T-helper 2 cell (primary cell): ENCODE data around the gene MMP24OS.
"Not testable (repeated sequence)": the region's sequence is repeated elsewhere in the genome, so short reads cannot be mapped to it uniquely, and the experiment has no call there.

Experiments
- DNase-seq, 5 experiments: peaks; one replicate each; pipeline versions ENCODE4 v3.0.0 to v3.0.0-alpha.2; 2012 to 2022
- total RNA-seq, 2 donors: gene quantifications; one replicate each; lab custom pipeline; 2026; lab: John Stamatoyannopoulos, UW

MMP24OS gene
- total RNA-seq = 16.8 to 23.7 reads per million in 2 donors

- peak; percentile 73 to 97 (median 86) for DNase-seq
These were observed at the start of gene MMP24OS for GRCh38 chr20:35277531-35278395. Gene MMP24OS, minus strand, starts transcription at chr20:35278122. Its CDS starts 193 bp downstream, at chr20:35277929.

DNA sequence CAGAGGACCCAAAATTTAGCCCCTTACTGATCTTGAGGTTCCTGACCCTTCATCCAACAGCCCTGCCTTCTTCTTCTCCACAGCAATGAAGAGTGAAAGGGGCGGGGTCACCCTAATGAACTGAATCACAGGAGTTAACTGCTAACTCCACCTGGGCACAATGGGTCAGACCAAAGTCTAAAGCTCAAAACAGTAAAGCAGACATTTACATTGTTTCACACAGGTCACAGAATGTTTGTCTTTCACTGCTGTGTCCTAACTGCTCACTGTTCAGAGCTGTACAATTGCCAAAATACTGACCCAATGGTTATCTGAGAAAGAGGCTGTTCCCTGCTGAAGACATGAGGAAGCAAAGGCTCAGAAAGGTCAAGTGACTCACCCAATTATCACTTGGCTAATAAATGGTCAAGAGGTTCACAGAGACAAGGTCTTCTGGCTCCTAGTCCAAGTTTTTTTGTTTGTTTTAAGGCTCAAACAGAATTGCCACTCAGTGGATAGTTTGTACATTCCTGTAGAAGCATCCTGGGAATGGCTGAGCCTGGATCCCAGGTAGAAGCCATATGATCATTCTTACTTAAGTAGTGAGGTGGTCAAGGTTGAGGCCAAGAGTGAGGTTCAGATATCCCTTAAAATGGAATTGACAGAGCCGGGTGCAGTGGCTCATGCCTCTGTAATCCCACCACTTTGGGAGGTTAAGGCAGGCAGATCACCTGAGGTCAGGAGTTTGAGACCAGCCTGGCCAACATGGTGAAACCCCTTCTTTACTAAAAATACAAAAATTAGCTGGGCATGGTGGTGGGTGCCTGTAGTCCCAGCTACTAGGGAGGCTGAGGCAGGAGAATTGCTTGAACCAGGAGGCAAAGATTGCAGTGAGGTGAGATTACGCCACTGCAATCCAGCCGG lies 49.4 kb upstream of the MMP24OS start:
- no peak for DNase-seq

DNA sequence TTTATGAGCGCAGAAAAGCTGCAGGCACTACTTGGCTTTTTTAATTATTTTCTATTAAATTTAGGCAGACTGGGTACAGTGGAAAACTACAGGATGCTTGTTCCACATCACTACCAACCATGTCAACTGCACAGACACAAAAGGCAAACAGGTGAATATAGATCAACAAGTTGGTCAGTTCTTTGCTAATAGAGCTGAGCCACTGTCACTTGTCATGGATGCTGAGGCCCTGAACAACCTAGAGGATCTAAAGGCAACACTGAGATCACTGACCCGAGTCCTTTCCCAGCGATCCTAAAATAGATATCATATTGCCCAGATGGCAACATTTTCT lies 48.8 kb upstream of the MMP24OS start:
- DNase-seq = no peak

GRCh38 chr20:35326021-35326739 lies 48.3 kb upstream of the MMP24OS start:
- DNase-seq = no peak

DNA sequence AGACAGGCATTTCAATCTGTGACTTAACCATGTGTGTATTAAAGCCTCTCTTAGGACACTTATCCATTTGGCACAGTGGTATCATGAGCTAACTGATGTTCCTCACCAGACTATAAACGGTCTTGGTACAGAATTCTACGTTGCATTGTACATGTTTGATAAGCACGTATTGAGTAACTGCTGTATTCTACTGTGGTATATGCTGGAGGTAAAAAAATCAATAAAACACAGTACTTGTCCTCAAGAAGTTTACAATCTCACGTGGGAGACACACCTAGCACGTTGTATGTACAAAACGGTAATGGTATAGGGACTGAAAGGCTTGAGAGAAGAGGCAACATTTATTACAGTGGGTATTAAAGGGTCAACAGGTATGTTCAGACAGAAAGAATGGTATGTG lies 47.5 kb upstream of the MMP24OS start:
- no peak for DNase-seq

GRCh38 chr20:35320396-35321126 lies 42.6 kb upstream of the MMP24OS start:
- no peak for DNase-seq

DNA sequence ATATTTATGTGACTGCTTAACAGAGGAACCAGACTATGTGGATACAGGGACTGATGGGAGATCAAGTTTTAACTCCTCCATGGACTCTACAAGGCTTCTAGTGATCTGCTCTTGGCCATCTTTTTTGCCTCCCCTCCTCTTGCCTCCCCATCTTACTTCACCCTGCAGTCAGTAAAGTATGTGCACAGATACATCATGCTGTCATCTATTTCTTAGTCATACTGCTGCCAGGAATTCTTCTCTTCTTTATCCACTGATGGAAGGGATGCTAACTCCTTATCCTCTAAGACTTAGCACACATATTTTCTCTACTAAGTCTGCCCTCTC lies 41.9 kb upstream of the MMP24OS start:
- DNase-seq = no peak

DNA sequence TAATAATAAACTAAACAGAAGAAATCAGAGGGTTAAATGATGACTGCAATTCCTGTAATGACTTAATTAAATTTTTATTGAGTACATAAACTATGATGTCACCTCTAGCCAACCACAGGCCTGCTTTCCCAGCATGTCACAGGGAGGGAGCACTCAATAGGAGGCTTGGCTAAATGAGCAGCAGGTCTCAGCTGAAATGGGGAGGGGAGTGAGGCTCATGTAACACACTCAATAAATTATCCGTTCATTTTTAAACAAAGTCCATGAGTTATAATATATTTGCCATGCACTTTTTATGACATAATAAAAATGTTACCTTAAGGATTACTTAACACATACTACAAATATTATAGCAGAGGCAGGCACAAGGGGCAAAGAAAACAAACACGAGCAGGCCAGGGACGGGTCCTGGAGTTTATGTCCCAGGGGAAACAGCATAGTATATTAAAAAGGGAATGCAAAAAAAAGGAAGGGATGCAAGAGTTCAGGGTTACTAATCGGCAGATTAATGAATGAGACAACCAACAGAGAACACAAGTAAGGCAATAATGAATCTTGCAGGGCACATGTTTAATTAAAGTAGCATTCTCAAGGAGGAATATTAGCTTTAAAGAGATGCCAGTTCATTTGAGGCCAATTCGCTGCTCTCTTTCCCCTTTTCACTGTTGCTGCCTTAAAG lies 41.4 kb upstream of the MMP24OS start:
- no peak for DNase-seq

DNA sequence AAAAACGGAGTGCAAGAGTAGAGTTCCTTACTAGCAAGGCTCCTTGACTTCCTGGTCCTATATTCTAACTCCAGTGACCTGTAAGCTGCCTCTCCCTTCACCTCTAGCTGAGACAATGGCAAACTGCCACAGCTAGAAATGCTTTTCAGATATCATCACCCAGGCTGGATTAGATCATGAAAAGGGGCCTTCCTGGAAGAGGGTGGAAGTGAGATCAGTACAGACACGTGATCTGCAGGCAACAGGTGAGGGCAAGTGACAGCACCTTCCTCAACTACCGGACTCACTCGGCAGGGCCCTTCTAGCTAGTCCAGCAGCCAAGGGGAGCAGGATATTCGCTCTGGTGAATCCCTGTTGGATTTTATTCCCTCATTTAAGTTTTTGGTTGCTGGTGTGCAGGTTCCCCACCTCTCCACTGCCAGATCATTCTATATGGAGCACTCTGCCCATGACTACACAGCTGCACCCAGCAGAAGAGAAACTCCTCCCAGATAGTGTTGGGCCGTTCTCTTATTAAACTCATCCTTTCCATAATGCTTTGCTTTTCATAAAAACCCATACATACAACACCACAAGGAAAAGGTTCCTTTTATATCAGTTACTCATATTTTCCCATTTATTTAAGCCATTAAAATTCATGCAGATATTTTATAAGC lies 40.7 kb upstream of the MMP24OS start:
- DNase-seq = no peak

DNA sequence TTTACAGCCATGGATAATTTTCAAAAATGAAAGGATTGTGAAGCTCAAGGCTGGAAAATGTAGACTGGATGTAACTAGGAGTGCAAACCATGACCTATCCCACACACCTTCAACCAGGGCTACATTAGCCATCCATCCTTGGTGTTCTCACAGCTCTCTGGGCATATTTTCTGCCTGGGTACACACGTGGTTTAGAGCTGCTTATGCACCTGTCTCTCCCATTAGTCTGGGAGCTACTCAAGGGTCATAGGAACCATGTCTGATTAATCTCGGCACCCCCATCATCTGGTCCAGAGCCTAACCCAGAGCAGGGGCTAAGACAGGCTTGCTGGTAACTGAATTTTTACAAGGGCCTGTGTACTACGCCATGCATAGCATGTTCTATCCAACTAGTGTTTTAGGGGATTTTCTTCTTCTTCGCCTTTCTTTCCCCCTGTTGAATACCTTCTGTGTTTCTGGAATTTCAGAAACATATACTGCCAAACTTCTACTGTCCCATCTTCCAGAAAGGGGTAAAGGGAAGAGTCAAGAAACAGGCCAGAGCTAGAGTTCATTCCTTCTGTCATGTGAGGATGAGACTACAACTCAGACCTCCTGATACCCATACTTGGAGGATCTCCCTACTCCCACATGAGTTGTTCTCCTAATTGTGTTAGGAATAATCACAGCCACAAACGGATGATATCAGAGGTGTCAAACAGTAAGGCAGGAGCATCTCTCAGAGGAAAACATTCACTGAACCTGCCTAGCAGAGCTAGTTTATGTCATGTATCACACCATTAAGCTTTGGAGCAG lies 39.7 kb upstream of the MMP24OS start:
- no peak for DNase-seq

- DNase-seq = no peak
These were observed 38.2 kb upstream of the MMP24OS start for GRCh38 chr20:35316086-35316485.

- not testable (repeated sequence) for DNase-seq
These were observed 37.7 kb upstream of the MMP24OS start for GRCh38 chr20:35315632-35316020.

GRCh38 chr20:35314816-35315631 lies 37.1 kb upstream of the MMP24OS start:
- no peak for DNase-seq

GRCh38 chr20:35312318-35312717 lies 34.4 kb upstream of the MMP24OS start:
- peak in 1 of 5 experiments; percentile 29 for DNase-seq

DNA sequence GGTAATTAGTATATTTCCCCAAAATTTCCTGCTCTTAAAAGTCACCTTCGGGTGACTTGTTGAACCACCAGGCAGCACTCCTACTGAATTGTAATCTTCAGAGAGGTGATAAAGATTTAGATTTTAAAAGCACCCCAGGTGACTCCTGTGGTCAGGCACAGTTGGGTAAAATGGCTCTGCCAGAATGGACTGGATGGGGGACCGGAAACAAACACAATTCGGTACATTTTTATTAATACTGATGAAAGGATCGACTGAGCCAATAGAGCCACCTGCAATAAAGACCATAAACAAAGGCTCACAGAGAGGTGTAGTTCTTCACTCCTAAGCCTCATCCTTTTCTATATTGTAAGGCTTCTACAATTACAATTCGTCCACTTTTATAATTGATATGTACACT lies 33.9 kb upstream of the MMP24OS start:
- no peak for DNase-seq

- peak in 2 of 5 experiments; percentile 43 to 72 for DNase-seq
These were observed 33.5 kb upstream of the MMP24OS start for GRCh38 chr20:35311409-35311808.

DNA sequence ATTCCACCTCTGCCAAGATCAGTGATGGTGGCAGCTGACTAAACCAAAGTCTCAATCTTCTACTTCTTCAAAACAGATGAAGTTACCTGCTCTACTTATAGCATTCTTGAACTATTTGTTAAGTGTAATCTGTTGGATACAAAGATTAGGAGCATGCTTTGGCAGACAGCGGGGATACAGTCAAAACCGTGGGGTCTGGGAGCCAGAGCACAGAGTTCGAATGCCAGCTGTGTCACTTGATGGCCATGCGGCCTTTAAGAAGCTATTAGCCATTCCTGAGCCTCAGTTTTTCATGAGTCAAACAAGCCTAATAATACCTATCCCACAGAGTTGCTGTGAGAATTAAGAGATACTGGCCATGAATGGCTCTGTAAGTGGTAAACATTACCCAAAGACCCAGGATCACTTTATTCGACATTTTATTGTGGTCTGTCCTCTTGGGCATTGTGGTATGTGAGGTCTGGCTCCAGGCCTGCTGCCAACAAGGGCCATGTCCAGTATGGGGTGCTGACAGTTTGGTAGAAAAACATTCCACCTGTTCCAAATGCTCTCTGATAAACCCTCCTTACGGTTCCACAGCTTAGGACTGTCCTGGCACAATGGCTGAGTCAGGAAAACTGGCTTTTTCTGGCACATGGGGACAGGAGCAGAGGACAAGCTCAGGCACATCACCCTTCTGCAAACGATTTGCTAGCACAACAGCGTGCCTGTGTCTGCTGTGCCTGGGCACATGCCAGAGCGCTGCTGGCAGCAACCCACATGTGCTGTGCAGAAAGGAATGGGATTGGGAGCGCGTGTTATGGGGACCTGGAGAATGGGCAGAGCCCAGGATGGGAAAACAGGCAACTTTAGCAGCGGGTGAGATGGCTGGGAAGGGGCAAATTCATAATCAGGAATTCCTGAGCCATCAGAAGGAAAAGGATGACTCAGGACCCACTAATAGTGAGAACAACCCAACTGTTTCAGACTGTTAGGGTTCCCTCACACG lies 30.0 kb upstream of the MMP24OS start:
- DNase-seq = no peak

DNA sequence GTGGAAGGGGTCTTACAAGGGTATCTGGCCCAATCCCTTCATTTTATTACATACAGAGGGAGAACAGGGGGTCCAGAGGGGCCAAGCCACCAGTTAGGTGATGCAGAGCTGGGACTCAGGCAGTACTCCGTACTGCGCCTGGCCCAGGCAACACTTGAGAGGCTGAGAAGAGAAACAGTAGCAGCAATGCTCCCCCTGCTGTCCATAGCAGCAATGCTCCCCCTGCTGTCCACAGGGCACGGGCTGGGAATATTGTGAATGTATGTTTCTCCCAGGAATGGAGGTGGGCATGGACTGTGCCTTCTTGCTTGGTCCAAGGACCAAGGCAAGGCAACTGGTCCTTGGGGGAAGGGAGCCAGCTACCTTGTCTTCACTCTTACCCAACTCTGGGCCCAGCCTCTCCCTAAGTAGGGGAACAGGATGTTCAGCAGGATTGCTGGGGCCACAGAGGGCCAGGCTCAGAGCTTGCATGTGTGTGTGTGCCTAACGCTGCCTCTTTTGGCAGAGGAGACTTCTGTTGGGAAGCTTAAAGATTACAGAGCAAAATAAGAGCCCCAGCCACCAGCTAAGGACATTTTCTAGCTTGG lies 29.1 kb upstream of the MMP24OS start:
- DNase-seq = peak in 1 of 5 experiments; percentile 32
